Measurements from ENCODE around the gene MID1IP1. TPM values are rescaled to one million over a fixed set of nuclear protein-coding genes. Genes with fewer than 3 reads are reported as not detected.

MID1IP1 gene
- total RNA-seq, 1 donor from 2014 or later: 70.2 TPM

DNA sequence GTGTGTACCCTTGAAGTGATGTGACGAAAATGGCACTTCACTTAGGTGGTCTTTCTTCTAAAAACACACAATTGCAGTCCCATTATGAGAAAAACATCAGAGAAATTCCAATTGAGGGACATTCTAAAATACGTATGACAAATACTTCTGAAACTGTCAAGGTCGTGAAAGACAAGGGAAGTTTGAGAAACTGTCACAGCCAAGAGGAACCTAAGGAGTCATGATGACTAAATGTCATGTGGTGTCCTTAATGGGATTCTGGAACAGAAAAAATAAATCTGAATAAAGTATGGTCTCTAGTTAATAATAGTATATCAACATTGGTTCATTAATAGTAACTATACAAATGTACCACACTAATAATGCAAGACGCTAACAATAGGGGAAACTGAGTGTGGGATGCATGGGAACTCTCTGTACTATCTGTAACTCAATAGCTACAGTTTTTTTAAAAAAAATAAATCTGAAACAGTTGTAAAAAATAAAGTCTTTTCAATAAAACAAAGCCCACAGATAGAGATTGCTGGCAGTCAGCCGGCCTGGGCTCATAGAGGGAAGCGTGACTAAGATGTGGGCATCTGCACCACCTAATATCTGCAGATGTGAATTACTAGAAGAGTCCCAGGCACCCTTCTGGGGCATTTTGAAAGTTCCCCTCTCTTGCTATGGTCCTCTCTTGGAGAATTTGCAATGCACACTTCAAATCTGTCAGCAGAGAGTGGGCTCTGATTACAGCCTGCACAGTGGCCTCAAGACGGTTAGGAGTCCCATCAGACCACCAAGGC is 47.6 kb downstream of the MID1IP1 start:
- TF ChIP-seq, protein P1, sequence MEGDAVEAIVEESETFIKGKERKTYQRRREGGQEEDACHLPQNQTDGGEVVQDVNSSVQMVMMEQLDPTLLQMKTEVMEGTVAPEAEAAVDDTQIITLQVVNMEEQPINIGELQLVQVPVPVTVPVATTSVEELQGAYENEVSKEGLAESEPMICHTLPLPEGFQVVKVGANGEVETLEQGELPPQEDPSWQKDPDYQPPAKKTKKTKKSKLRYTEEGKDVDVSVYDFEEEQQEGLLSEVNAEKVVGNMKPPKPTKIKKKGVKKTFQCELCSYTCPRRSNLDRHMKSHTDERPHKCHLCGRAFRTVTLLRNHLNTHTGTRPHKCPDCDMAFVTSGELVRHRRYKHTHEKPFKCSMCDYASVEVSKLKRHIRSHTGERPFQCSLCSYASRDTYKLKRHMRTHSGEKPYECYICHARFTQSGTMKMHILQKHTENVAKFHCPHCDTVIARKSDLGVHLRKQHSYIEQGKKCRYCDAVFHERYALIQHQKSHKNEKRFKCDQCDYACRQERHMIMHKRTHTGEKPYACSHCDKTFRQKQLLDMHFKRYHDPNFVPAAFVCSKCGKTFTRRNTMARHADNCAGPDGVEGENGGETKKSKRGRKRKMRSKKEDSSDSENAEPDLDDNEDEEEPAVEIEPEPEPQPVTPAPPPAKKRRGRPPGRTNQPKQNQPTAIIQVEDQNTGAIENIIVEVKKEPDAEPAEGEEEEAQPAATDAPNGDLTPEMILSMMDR (conservative IDR thresholded peaks at IDR 0.05; ENCODE audit: low read depth, low read length): no peak
- H3K4me3 ChIP-seq (ENCODE audit: low read depth, low read length): no peak overlapping the region
- DNase-seq (ENCODE audit: low read depth): no peak

DNA sequence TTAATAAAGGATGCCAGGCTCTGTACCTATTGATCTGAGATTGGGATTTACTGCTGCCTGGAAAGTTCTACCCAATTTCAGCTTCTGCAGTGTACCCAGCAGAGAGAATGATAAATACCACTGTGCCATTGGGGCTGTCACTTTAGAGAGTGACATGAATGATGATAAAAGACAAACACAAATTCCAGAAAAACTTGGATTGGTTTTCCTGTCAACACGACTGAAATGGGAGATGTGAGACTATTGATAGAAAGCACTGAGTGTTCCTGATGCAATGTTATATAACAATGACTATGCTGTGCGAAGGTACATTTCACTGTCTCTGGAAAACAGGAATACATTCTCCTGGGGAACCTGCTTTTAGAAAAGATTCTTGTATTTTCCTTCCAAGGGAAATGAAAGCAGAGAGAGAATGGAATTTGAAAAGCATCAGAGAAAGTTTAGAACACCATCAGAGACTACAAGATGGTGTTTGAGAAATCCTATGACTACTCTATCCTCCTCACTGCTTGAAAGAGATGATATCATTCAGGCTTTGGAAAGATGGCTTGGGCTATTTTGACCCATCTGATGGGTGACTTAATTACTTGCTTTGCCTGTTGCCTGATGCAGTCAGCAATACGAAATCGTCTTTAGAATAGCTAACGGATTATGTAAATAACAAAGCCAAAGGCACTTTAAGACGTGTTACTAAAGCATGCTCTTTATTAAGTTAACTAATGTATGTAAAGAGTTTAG is 49.7 kb downstream of the MID1IP1 start:
- DNase-seq (ENCODE audit: low read depth): no peak
- H3K4me3 ChIP-seq (ENCODE audit: low read depth, low read length): no peak overlapping the region
- TF ChIP-seq, protein P1 (conservative IDR thresholded peaks at IDR 0.05; ENCODE audit: low read depth, low read length): no peak

DNA sequence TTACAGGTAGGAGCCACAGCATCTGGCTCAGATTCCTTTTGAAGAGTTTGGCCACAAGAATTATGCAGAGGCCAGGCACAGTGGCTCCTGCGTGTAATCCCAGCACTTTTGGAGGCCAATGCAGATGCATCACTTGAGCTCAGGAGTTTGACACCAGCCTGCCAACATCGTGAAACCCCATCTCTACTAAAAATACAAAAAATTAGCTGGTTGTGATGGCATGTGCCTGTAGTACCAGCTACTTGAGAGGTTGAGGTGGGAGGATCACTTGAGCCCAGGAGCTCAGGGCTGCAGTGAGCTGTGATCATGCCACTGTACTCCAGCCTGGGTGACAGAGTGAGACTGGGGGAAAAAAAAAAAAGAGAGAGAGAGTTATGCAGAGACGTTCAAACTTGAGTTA is 53.0 kb downstream of the MID1IP1 start:
- no peak for DNase-seq (ENCODE audit: low read depth)
- TF ChIP-seq, protein P1 (conservative IDR thresholded peaks at IDR 0.05; ENCODE audit: low read depth, low read length): no peak
- H3K4me3 ChIP-seq (ENCODE audit: low read depth, low read length): no peak overlapping the region

Other genes with a start within 250 kb of the MID1IP1 start
- 0.29 and 1.9 TPM in 2 replicates for gene TSPAN7, start 239.9 kb upstream of the MID1IP1 start, total RNA-seq